ENCODE data around the gene SLC29A2.

DNA sequence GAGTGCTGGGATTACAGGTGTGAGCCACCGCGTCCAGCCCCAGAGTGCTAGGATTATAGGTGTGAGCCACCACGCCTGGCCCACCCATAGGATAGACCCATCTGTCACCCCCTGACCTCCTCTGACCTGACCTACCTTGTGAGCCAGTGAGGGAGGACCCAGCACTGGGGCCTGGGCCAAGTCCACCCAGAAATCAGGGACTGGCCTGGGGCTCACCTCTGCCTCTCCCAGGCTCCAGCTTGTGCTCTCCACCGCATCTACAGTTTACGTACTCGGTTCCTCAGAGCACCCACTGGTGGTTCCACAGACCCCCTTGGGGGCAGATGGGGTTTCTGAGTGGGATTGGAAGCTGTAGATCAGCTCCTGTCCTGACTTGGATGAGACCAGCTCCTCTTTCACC lies 6.4 kb downstream of the SLC29A2 start:
- TF ChIP-seq, protein P1, sequence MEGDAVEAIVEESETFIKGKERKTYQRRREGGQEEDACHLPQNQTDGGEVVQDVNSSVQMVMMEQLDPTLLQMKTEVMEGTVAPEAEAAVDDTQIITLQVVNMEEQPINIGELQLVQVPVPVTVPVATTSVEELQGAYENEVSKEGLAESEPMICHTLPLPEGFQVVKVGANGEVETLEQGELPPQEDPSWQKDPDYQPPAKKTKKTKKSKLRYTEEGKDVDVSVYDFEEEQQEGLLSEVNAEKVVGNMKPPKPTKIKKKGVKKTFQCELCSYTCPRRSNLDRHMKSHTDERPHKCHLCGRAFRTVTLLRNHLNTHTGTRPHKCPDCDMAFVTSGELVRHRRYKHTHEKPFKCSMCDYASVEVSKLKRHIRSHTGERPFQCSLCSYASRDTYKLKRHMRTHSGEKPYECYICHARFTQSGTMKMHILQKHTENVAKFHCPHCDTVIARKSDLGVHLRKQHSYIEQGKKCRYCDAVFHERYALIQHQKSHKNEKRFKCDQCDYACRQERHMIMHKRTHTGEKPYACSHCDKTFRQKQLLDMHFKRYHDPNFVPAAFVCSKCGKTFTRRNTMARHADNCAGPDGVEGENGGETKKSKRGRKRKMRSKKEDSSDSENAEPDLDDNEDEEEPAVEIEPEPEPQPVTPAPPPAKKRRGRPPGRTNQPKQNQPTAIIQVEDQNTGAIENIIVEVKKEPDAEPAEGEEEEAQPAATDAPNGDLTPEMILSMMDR (IDR thresholded peaks at IDR 0.05): no peak
- TF ChIP-seq POLR2A (IDR thresholded peaks at IDR 0.05): no peak

All from tibial nerve (tissue), 3 donors.